Lower lobe of right lung (tissue), 2 donors: ENCODE results near the gene KRT32. TPM values are rescaled to one million over a fixed set of nuclear protein-coding genes. Genes with fewer than 3 reads are reported as not detected.
A peak's percentile ranks its signal among the peaks of the same experiment; 100 is the strongest.

Source experiments
- ATAC-seq, 2 donors: fragments of 200-7000 bp; cut with Tn5 transposase; one replicate each; pipeline ENCODE4 v1.9.1; 2020 to 2022; ENCODE audit warnings: mild to moderate bottlenecking in 2 of 2, moderate library complexity in 2 of 2
- DNase-seq: peaks from one replicate; pipeline ENCODE4 v3.0.0-alpha.2; 2020
- H3K27ac ChIP-seq: fragments of 200-600 bp; one replicate; pipeline ENCODE4 v1.8.0; 2022
- H3K27me3 ChIP-seq: fragments of 200-600 bp; one replicate; pipeline ENCODE4 v1.8.0; 2022; ENCODE audit warnings: low read depth
- H3K36me3 ChIP-seq: fragments of 200-600 bp; one replicate; pipeline ENCODE4 v1.8.0; 2022; ENCODE audit warnings: mild to moderate bottlenecking
- H3K4me1 ChIP-seq: fragments of 200-600 bp; one replicate; pipeline ENCODE4 v1.8.0; 2022
- H3K4me3 ChIP-seq: fragments of 200-600 bp; one replicate; pipeline ENCODE4 v1.8.0; 2022; ENCODE audit warnings: mild to moderate bottlenecking
- H3K9me3 ChIP-seq: fragments of 200-600 bp; one replicate; pipeline ENCODE4 v1.8.0; 2022
- intact Hi-C: fragments of 100-400 bp; cut with DNase I; formaldehyde crosslinking; loops from one replicate; pipeline ENCODE4 v1.11.0; 2022
- total RNA-seq: library from RNA; stranded (reverse); fragmentation: NEBNext Ultra II Directional; extraction: Animal tissue kit (Norgen Biotek cat#: 25700); gene quantifications from one replicate; pipeline ENCODE4 v1.2.1, GENCODE V29; 2021
- TF ChIP-seq, protein P1 (sequence below): fragments of 200-600 bp; IDR thresholded peaks from one replicate; pipeline ENCODE4 v1.8.0; 2022; ENCODE audit warnings: antibody characterized with exemption, mild to moderate bottlenecking
- donor health status: DM: no; HTN: yes; CAD: no; lungs with severe emphysema.

KRT32 gene
- total RNA-seq, 1 donor from 2014 or later = not detected

DNA sequence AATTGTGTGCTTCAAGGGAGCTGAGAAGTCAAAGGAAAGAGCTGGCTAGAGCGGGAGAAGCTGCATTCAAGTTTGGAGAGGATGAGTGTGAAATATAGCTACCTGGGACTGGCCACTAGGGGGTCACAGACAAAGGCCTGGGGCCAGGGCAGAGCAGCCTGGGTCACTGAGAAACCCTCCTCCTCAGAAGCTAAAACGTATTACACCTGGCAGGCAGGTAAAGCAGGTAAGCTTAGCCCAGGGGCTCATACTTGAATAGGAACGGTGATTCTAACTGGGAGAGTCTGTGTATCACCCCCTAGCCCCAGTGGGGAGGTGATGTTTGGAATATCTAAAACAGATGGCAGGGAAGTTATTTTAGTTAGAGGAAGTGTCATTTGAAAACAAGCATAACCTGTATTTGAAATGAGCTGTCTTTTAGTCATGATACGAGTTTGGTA, 49.6 kb downstream of the KRT32 start:
- no peaks in the 10 kb centered on the region for H3K27me3 ChIP-seq
- no peak overlapping the region for H3K27ac ChIP-seq
- H3K36me3 ChIP-seq = no peaks in the 10 kb centered on the region
- H3K9me3 ChIP-seq = no peaks in the 10 kb centered on the region
- ATAC-seq = no peak
- no peak overlapping the region for H3K4me3 ChIP-seq
- TF ChIP-seq, protein P1, sequence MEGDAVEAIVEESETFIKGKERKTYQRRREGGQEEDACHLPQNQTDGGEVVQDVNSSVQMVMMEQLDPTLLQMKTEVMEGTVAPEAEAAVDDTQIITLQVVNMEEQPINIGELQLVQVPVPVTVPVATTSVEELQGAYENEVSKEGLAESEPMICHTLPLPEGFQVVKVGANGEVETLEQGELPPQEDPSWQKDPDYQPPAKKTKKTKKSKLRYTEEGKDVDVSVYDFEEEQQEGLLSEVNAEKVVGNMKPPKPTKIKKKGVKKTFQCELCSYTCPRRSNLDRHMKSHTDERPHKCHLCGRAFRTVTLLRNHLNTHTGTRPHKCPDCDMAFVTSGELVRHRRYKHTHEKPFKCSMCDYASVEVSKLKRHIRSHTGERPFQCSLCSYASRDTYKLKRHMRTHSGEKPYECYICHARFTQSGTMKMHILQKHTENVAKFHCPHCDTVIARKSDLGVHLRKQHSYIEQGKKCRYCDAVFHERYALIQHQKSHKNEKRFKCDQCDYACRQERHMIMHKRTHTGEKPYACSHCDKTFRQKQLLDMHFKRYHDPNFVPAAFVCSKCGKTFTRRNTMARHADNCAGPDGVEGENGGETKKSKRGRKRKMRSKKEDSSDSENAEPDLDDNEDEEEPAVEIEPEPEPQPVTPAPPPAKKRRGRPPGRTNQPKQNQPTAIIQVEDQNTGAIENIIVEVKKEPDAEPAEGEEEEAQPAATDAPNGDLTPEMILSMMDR = peak; percentile 24
- intact Hi-C loops = no loop called here
- DNase-seq = no peak
- no peaks in the 10 kb centered on the region for H3K4me1 ChIP-seq

DNA sequence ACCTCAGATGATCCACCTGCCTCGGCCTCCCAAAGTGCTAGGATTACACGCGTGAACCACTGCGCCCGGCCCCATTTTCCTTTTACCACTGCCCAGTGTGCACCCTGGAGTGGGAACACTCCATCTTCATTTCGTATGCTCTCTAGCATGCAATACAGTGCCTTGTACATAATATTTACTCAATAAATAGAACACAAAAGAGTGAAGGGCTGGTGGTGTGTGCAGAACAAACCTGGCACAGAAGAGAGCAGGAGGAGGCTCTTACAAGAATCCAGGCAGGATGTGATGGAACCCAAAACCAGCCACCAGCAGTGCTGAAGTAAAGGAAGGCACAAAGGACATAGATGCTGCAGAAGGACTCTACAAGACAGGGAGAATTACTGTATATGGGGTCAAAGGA, 50.1 kb downstream of the KRT32 start:
- intact Hi-C loops = no loop called here
- no peaks in the 10 kb centered on the region for H3K4me1 ChIP-seq
- TF ChIP-seq, protein P1 = no peak
- no peaks in the 10 kb centered on the region for H3K9me3 ChIP-seq
- no peaks in the 10 kb centered on the region for H3K36me3 ChIP-seq
- ATAC-seq (no peak), DNase-seq (no peak)
- no peak overlapping the region for H3K27ac ChIP-seq
- no peaks in the 10 kb centered on the region for H3K27me3 ChIP-seq
- H3K4me3 ChIP-seq = no peak overlapping the region

DNA sequence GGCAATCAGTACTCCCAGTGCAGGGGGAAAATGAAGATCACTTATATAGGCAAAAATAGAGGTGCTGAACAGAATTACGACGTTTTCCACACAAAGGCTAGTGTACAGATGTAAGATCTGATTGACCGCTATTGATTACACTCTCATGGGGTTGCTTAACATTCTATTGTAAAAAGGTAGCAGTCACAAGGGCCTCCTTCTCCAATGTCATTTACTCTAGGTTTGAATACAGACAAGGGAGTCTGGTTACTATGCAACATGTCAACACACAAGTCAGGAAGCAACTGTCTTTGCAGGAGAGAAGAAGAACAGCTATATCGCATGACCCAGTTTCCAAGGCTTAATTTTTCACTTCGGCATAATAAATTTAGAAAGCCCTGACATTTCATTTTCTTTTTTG, 50.7 kb downstream of the KRT32 start:
- ATAC-seq = no peak
- Histone ChIP-seq H3K27ac (peak overlapping the region; percentile 39), H3K4me1 (no peaks in the 10 kb centered on the region), H3K4me3 (no peak overlapping the region), H3K9me3 (no peaks in the 10 kb centered on the region), H3K36me3 (no peaks in the 10 kb centered on the region), H3K27me3 (no peaks in the 10 kb centered on the region)
- TF ChIP-seq, protein P1 = no peak
- intact Hi-C loops = no loop called here
- no peak for DNase-seq

DNA sequence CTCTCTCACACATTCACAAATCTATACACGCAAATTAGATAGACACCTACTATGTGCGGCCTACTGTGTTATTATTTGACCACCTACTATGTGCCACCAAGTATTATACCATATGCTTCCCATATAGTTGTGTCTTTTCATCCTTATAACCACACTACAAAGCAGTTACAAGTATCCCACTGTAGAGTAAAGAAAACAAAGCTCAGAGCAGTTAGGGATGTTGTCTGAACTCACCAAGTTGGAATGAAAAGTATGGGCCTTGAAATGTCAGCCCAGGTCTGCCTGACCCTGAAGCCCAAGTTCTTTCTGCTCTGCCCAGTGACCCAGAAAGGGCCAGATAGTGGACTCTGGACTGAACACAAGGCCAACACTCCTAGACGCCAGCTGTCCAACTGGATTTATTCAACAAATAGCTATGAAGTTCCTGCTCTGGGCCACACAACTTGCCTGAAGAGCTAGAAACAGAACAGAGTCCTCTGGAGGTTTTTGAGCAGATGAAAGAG, 51.3 kb downstream of the KRT32 start:
- intact Hi-C loops = no loop called here
- ATAC-seq (peak; percentile 67 to 76), DNase-seq (no peak)
- Histone ChIP-seq H3K4me3 (no peak overlapping the region), H3K9me3 (no peaks in the 10 kb centered on the region), H3K36me3 (no peaks in the 10 kb centered on the region), H3K27me3 (no peaks in the 10 kb centered on the region), H3K4me1 (no peaks in the 10 kb centered on the region), H3K27ac (peak overlapping the region; percentile 39)
- TF ChIP-seq, protein P1 = no peak

DNA sequence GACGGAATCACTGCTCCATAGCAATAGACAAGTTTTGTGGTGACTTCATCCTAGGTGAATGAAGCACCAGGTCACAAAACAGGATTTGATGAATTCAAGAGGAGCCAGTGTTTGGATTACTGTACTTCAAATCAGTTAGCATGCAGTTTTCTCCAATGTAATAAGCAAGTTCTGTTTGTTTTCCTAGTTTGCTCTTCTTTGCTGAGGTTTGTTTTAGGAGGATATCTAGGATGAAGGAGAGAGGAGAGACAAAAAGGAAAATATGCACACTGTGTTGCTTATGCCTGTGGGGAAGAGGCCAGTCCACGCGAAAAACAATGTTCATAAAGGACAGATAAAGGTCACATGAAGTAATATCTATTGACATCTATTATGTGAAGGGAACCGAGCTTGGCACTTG, 51.8 kb downstream of the KRT32 start:
- H3K36me3 ChIP-seq = no peaks in the 10 kb centered on the region
- no peak overlapping the region for H3K27ac ChIP-seq
- no peaks in the 10 kb centered on the region for H3K9me3 ChIP-seq
- no peaks in the 10 kb centered on the region for H3K4me1 ChIP-seq
- H3K4me3 ChIP-seq = no peak overlapping the region
- ATAC-seq (no peak), DNase-seq (no peak)
- intact Hi-C loops = no loop called here
- TF ChIP-seq, protein P1 = no peak
- H3K27me3 ChIP-seq = no peaks in the 10 kb centered on the region

DNA sequence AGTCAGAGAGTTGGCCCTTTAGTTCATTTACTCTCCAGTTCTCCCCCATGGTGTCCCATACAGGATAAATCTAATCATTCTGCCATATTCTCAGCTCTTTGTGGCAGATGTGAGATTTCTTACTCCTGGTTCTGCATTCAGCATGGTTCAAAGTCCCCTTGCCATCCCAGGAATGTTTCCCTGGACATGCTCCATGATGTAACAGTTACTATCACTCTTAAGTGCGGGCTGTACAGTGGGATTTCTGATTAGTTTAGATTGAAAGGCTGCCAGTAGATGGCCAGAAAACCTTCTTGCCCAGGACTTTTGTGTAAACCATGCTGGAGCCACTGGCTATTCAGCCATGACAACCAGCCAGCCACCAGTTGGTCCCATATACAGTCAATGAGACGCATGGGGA, 53.2 kb downstream of the KRT32 start:
- no peak overlapping the region for H3K27ac ChIP-seq
- H3K9me3 ChIP-seq = no peaks in the 10 kb centered on the region

More for the DNA sequence above, 53.2 kb downstream of the KRT32 start:
- Histone ChIP-seq H3K4me3 (no peak overlapping the region), H3K4me1 (no peaks in the 10 kb centered on the region), H3K36me3 (no peaks in the 10 kb centered on the region), H3K27me3 (no peaks in the 10 kb centered on the region)
- TF ChIP-seq, protein P1 = no peak
- intact Hi-C loops = no loop called here
- ATAC-seq = no peak
- no peak for DNase-seq
